OCI-LY1 (cell line): ENCODE measurements around the gene SLC2A13.

ENCODE experiments used
- H2AFZ ChIP-seq: fragments of 200-600 bp; sonication (generic), shearing (Covaris generic); 2 replicates; pipeline ENCODE4 v1.6.0; 2014; ENCODE audit warnings: antibody characterized with exemption, mild to moderate bottlenecking, low read length
- H3F3A ChIP-seq: fragments of 200-600 bp; sonication (generic), shearing (Covaris generic); 2 replicates; pipeline ENCODE4 v1.6.0; 2014; ENCODE audit warnings: mild to moderate bottlenecking, antibody characterized with exemption, low read length, moderate library complexity; ENCODE audit not compliant: insufficient read depth
- H3K27ac ChIP-seq: fragments of 200-600 bp; sonication (generic); 2 replicates; pipeline ENCODE4 v1.5.1; 2014; ENCODE audit warnings: low read length, mixed run types, mild to moderate bottlenecking, low read depth; ENCODE audit not compliant: poor library complexity, severe bottlenecking
- H3K27me3 ChIP-seq: fragments of 200-600 bp; sonication (generic); 2 replicates; pipeline ENCODE4 v1.6.0; 2014; ENCODE audit warnings: antibody characterized with exemption, mild to moderate bottlenecking, low read length, moderate library complexity; ENCODE audit not compliant: insufficient read depth
- H3K36me3 ChIP-seq: fragments of 200-600 bp; sonication (generic); 2 replicates; pipeline ENCODE4 v1.6.1; 2014; ENCODE audit warnings: mild to moderate bottlenecking, antibody characterized with exemption, low read length, moderate library complexity, mixed read lengths; ENCODE audit not compliant: insufficient read depth
- H3K4me1 ChIP-seq: fragments of 200-600 bp; sonication (generic); 2 replicates; pipeline ENCODE4 v1.5.1; 2014; ENCODE audit warnings: mild to moderate bottlenecking, low read length, moderate library complexity; ENCODE audit not compliant: insufficient read depth, severe bottlenecking
- H3K4me2 ChIP-seq: fragments of 200-600 bp; sonication (generic), shearing (Covaris generic); 2 replicates; pipeline ENCODE4 v1.6.1; 2014; ENCODE audit warnings: low read length
- H3K4me3 ChIP-seq: fragments of 200-600 bp; sonication (generic); 2 replicates; pipeline ENCODE4 v1.5.1; 2014; ENCODE audit warnings: low read length, low read depth, mild to moderate bottlenecking, mixed read lengths; ENCODE audit not compliant: poor library complexity, severe bottlenecking
- H3K79me2 ChIP-seq: fragments of 200-600 bp; shearing (Covaris generic); 2 replicates; pipeline ENCODE4 v1.6.1; 2016; ENCODE audit warnings: mixed run types, low read length, mixed read lengths; ENCODE audit not compliant: insufficient read depth
- H3K9ac ChIP-seq: fragments of 200-600 bp; sonication (generic), shearing (Covaris generic); 2 replicates; pipeline ENCODE4 v1.6.1; 2014; ENCODE audit warnings: mild to moderate bottlenecking, low read length, mixed read lengths
- H3K9me2 ChIP-seq: fragments of 200-600 bp; sonication (generic), shearing (Covaris generic); 2 replicates; pipeline ENCODE4 v1.6.1; 2014; ENCODE audit warnings: low read depth, mild to moderate bottlenecking, low read length, mixed read lengths
- H3K9me3 ChIP-seq: fragments of 200-600 bp; shearing (Covaris generic); 2 replicates; pipeline ENCODE4 v1.6.1; 2014; ENCODE audit warnings: low read length, mixed read lengths
- H4K20me1 ChIP-seq: fragments of 200-600 bp; sonication (generic), shearing (Covaris generic); 2 replicates; pipeline ENCODE4 v1.6.0; 2016; ENCODE audit warnings: mild to moderate bottlenecking, low read length; ENCODE audit not compliant: insufficient read depth
- EZH2 ChIP-seq: fragments of 200-600 bp; sonication (generic), shearing (Covaris generic); IDR thresholded peaks from 2 replicates; pipeline ENCODE4 v1.8.0; 2017; ENCODE audit warnings: borderline replicate concordance, mixed run types, mild to moderate bottlenecking, antibody characterized with exemption, low read length, moderate library complexity, mixed read lengths
- TF ChIP-seq, protein P1 (sequence below): fragments of 200-600 bp; sonication (generic), shearing (Covaris generic); IDR thresholded peaks from 2 replicates; pipeline ENCODE4 v1.5.1; 2017; ENCODE audit warnings: mild to moderate bottlenecking, antibody characterized with exemption, low read length, moderate library complexity, mixed read lengths

SLC2A13 gene

DNA sequence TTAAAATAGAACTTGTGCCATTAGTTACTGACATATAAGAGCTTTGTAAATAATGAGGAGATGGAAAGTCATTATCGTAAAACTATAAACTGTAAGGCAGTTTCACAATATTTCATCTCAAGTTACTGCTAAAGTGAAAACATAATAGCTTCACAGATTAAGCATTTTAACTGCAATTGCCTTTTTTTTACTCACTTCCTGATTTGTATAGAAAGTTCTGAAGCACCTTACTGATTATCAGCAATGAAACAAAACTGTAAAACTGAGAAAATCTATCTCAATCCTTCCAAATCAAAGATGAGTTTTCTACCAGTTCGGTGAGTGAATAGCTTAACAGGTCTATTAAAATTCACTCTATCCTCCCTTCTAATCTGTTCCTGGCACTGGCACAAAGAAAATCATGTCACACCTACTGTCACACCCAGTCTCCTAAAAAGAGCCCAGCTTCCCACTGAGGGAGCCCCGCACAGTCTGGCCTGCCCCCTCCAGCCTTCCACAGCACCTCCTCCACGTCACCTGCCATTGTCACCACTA lies 324.9 kb downstream of the SLC2A13 start:
- Histone ChIP-seq H3K9me2 (no peaks in the 10 kb centered on the region), H3K36me3 (no peaks in the 10 kb centered on the region), H3K4me3 (no peak overlapping the region), H4K20me1 (no peaks in the 10 kb centered on the region), H3K9ac (no peak overlapping the region), H3K27ac (no peak overlapping the region), H3K4me2 (no peak overlapping the region), H3K9me3 (no peaks in the 10 kb centered on the region), H3K4me1 (no peaks in the 10 kb centered on the region), H3K27me3 (no peaks in the 10 kb centered on the region), H3K79me2 (no peaks in the 10 kb centered on the region), H3F3A (no peaks in the 10 kb centered on the region), H2AFZ (no peak overlapping the region)
- no peak for TF ChIP-seq EZH2
- TF ChIP-seq, protein P1, sequence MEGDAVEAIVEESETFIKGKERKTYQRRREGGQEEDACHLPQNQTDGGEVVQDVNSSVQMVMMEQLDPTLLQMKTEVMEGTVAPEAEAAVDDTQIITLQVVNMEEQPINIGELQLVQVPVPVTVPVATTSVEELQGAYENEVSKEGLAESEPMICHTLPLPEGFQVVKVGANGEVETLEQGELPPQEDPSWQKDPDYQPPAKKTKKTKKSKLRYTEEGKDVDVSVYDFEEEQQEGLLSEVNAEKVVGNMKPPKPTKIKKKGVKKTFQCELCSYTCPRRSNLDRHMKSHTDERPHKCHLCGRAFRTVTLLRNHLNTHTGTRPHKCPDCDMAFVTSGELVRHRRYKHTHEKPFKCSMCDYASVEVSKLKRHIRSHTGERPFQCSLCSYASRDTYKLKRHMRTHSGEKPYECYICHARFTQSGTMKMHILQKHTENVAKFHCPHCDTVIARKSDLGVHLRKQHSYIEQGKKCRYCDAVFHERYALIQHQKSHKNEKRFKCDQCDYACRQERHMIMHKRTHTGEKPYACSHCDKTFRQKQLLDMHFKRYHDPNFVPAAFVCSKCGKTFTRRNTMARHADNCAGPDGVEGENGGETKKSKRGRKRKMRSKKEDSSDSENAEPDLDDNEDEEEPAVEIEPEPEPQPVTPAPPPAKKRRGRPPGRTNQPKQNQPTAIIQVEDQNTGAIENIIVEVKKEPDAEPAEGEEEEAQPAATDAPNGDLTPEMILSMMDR = no peak

DNA sequence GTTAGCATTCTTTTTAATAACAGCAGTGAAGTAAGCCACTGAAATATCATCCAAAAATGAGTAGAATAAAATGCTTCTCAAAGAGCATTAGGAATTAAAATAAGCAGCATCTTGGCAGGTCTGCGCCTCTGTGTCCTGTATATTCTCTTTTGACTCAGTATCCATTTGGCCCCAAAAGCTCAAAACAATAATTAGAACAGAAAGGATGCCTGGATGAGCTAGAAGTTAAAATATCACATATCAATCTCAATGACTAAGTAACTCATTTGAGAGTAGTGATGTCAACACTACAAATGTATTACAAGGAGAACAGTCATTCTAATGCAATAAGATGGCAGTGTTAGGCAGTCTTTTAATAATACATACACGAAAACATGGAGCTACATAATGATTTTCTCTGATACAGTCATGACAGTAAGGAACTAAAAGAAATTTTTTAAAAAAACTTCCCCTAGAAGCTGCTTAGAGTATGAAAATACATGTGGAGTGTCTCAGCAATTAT lies 325.4 kb downstream of the SLC2A13 start:
- H3K9me3 ChIP-seq = no peaks in the 10 kb centered on the region
- H3K4me1 ChIP-seq = no peaks in the 10 kb centered on the region
- H3F3A ChIP-seq = no peaks in the 10 kb centered on the region
- H3K36me3 ChIP-seq = no peaks in the 10 kb centered on the region
- no peaks in the 10 kb centered on the region for H4K20me1 ChIP-seq
- no peaks in the 10 kb centered on the region for H3K79me2 ChIP-seq
- no peak overlapping the region for H3K27ac ChIP-seq
- H2AFZ ChIP-seq = no peak overlapping the region
- H3K4me2 ChIP-seq = no peak overlapping the region
- H3K9me2 ChIP-seq = no peaks in the 10 kb centered on the region
- no peak overlapping the region for H3K9ac ChIP-seq
- no peaks in the 10 kb centered on the region for H3K27me3 ChIP-seq
- TF ChIP-seq, protein P1 = no peak
- no peak for TF ChIP-seq EZH2
- no peak overlapping the region for H3K4me3 ChIP-seq

DNA sequence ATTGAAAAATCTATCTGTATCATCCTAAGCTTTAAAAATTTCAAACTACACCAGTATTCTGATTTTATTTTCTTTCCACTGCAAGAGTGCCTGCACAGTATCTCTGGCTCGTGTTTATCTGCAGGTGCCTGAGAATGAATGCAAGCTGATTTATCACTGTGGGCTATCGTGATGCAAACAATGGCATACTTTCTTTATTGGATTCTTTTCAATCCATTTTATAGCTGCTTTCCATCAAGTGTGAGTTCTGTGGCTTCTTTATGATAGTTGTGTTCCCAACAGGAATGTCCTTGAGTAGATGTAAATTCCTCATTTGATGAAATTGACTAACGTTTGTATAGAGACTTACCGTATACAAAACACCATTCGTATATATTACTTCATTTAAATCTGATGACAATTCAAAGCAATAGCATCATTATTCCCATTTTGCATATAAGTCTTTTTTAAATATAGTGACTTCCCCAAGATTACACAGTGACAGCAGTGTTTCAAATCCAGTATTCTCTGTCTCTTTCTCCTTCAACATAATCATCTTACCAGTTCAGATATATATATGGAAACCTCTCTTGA lies 326.0 kb downstream of the SLC2A13 start:
- H3K9ac ChIP-seq = no peak overlapping the region
- no peak overlapping the region for H3K27ac ChIP-seq
- no peak overlapping the region for H3K4me3 ChIP-seq
- no peaks in the 10 kb centered on the region for H3F3A ChIP-seq
- TF ChIP-seq, protein P1 = no peak
- no peak for TF ChIP-seq EZH2
- no peaks in the 10 kb centered on the region for H3K27me3 ChIP-seq
- no peaks in the 10 kb centered on the region for H3K9me3 ChIP-seq
- no peaks in the 10 kb centered on the region for H4K20me1 ChIP-seq
- no peaks in the 10 kb centered on the region for H3K9me2 ChIP-seq
- no peaks in the 10 kb centered on the region for H3K4me1 ChIP-seq
- no peak overlapping the region for H2AFZ ChIP-seq
- H3K4me2 ChIP-seq = no peak overlapping the region
- no peaks in the 10 kb centered on the region for H3K36me3 ChIP-seq
- no peaks in the 10 kb centered on the region for H3K79me2 ChIP-seq
